ENCODE measurements around the gene SESTD1.
"Not testable (repeated sequence)": the region's sequence is repeated elsewhere in the genome, so short reads cannot be mapped to it uniquely, and the experiment has no call there.

Gene SESTD1

DNA sequence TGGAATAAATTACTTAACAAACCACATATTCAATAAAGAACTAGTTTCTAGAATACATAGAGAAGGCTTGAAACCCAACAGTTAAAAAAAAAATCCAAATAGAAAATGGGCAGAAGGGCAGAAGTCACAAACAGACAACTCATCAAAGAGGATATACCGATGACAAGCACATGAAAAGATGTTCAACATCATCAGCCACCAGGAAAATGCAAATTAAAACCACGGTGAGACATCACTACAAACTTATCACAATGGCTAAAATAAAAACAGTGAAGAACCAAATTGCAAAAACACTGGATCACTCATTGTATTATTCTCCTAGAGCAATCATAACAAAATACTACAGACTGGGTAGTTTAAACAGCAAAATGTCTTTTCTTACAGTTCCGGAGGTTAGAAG, 14.5 kb downstream of the SESTD1 start:
- no peak for DNase-seq (ENCODE audit: extremely low read depth, insufficient read length)

DNA sequence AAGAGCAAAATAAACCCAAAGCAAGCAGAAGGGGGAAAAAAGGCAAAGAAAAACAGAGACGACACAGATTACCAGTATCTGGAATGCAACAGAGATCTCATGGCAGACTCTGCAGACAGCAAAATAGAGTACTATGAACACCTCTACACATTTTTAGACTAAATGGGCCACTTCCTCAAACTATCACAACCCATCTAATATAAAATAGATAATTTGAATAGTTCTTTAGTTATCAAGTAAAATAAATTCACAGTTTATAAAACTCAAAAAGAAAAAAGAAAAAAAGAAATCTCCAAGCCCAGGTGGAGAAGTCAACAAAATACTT, 16.6 kb downstream of the SESTD1 start:
- no peak for DNase-seq (ENCODE audit: extremely low read depth, insufficient read length)
- Histone ChIP-seq H3K27me3 (replicated peaks; ENCODE audit: control insufficient read depth, insufficient read depth, low read length) (no peaks in the 10 kb centered on the region), H3K36me3 (ENCODE audit: control insufficient read depth, insufficient read depth, low read length) (no peaks in the 10 kb centered on the region), H3K4me3 (replicated peaks; ENCODE audit: low read depth, low read length) (no peak overlapping the region; the same call in 1 of the 2 replicates)
- TF ChIP-seq, protein P1, sequence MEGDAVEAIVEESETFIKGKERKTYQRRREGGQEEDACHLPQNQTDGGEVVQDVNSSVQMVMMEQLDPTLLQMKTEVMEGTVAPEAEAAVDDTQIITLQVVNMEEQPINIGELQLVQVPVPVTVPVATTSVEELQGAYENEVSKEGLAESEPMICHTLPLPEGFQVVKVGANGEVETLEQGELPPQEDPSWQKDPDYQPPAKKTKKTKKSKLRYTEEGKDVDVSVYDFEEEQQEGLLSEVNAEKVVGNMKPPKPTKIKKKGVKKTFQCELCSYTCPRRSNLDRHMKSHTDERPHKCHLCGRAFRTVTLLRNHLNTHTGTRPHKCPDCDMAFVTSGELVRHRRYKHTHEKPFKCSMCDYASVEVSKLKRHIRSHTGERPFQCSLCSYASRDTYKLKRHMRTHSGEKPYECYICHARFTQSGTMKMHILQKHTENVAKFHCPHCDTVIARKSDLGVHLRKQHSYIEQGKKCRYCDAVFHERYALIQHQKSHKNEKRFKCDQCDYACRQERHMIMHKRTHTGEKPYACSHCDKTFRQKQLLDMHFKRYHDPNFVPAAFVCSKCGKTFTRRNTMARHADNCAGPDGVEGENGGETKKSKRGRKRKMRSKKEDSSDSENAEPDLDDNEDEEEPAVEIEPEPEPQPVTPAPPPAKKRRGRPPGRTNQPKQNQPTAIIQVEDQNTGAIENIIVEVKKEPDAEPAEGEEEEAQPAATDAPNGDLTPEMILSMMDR (IDR thresholded peaks at IDR 0.05; ENCODE audit: insufficient read depth, low read length, poor library complexity, severe bottlenecking): no peak

More for the DNA sequence above, 14.5 kb downstream of the SESTD1 start:
- TF ChIP-seq, protein P1 (IDR thresholded peaks at IDR 0.05; ENCODE audit: insufficient read depth, low read length, poor library complexity, severe bottlenecking): no peak
- H3K4me3 ChIP-seq (replicated peaks; ENCODE audit: low read depth, low read length): no peak overlapping the region
- H3K27me3 ChIP-seq (replicated peaks; ENCODE audit: control insufficient read depth, insufficient read depth, low read length): no peaks in the 10 kb centered on the region
- H3K36me3 ChIP-seq (ENCODE audit: control insufficient read depth, insufficient read depth, low read length): no peaks in the 10 kb centered on the region

DNA sequence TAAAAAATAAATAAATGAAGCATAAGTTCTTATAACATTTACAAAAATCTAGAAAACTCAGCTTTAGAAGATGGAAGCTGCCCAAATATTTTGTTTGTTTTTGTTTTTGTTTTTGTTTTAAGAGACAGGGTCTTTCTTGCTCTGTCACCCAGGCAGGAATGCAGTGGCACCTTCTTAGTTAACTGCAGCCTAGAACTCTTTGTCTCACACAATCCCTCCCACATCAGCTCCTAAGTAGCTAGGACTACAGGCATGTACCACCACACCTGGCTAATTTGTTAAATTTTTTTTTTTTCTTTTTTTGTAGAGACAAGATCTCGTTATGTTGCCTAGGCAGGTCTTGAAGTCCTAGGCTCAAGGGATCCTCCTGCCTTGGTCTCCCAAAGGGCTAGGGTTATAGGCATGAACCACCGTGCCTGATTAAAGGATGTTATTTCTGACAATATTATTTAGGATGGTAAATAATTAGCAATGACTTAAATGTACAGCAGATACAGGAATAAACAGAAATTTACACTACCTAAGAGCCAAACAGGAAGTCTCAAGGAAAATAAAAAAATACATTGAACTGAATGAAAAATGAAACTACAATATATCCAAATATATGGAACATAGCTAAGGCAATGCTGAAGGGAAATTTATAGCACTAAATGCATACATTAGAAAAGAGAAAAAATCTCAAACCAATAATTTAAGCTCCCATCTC, 17.2 kb downstream of the SESTD1 start:
- peak overlapping the region; percentile 25; the same call in 1 of the 2 replicates for H3K4me3 ChIP-seq (replicated peaks; ENCODE audit: low read depth, low read length)
- TF ChIP-seq, protein P1 (IDR thresholded peaks at IDR 0.05; ENCODE audit: insufficient read depth, low read length, poor library complexity, severe bottlenecking): no peak

DNA sequence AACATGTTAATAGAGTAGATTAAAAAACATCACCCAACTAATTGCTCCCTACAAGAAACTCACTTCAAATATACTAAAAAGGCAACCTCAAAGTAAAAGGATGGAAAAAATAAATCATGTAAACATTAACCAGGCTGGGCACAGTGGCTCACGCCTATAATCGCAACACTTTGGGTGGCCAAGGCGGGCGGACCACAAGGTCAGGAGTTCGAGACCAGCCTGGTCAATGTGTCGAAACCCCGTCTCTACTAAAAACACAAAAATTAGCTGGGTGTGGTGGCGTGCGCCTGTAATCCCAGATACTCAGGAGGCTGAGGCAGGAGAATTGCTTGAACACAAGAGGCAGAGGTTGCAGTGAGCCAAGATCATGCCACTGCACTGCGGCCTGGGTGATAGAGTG, 18.8 kb downstream of the SESTD1 start:
- not testable (repeated sequence) for DNase-seq (ENCODE audit: extremely low read depth, insufficient read length); H3K27me3 ChIP-seq (replicated peaks; ENCODE audit: control insufficient read depth, insufficient read depth, low read length); H3K36me3 ChIP-seq (ENCODE audit: control insufficient read depth, insufficient read depth, low read length); H3K4me3 ChIP-seq (replicated peaks; ENCODE audit: low read depth, low read length)

More for the DNA sequence above, 17.2 kb downstream of the SESTD1 start:
- no peaks in the 10 kb centered on the region for H3K36me3 ChIP-seq (ENCODE audit: control insufficient read depth, insufficient read depth, low read length)
- no peaks in the 10 kb centered on the region for H3K27me3 ChIP-seq (replicated peaks; ENCODE audit: control insufficient read depth, insufficient read depth, low read length)
- DNase-seq (ENCODE audit: extremely low read depth, insufficient read length): no peak

DNA sequence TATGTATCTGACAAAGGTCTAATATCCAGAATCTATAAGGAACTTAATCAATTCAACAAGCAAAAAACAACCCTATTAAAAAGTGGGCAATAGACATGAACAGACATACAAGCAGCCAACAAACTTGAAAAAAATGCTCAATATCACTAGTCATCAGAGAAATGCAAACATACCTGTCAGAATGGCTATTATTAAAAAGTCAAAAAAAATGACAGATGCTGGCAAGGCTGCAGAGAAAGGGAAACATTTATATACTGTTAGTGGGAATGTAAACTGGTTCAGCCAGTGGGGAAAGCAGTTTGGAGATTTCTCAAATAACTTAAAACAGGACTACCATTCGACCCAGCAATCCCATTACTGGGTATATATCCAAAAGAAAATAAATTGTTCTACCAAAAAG, 21.6 kb downstream of the SESTD1 start:
- DNase-seq (ENCODE audit: extremely low read depth, insufficient read length): no peak
- H3K36me3 ChIP-seq (ENCODE audit: control insufficient read depth, insufficient read depth, low read length): no peaks in the 10 kb centered on the region
- H3K4me3 ChIP-seq (replicated peaks; ENCODE audit: low read depth, low read length): no peak overlapping the region
- TF ChIP-seq, protein P1 (IDR thresholded peaks at IDR 0.05; ENCODE audit: insufficient read depth, low read length, poor library complexity, severe bottlenecking): no peak
- H3K27me3 ChIP-seq (replicated peaks; ENCODE audit: control insufficient read depth, insufficient read depth, low read length): no peaks in the 10 kb centered on the region

DNA sequence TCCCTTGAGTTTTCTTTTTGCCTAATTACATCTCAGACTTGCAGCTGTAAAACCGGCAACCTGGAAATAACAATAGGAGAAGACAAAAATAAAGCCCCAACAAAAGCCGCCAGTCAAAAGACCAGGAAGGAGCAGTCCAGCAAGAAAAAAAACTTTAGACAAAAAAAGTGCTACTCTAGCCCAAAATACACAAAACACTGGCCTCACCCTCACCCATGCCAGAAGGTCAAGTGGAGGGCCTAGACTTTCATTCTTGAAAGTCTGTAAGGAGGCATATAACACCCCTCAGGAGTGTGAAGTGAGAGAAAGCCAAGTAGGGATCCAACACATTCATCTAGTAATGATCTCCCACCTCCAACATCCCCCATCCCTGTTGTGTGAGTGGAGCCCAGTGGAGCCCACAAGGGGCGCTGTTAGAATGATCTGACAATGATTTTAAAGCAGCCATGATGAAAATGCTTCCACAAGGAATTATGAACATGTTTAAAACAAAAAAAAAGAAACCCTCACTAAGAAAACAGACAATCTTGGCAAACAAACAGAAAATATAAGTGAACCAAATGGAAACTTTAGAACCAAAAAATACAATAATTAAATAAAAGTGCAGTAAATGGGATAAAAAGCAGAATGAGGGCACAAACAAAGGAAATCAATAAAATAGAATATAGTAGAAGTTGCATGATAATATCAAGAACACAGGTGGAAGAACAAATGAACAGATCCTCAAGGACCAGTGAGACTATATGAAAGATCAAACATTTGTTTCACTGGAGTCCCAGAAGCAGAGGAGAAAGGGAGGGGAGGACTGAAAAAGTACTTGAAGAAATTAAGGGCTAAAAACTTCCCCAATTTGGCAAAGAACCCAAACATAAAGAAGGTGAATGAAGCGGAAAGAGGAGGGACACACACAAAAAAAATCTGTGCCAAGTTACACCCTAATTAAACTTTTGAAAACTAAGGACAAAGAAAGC, 23.9 kb downstream of the SESTD1 start:
- Histone ChIP-seq H3K27me3 (replicated peaks; ENCODE audit: control insufficient read depth, insufficient read depth, low read length) (no peaks in the 10 kb centered on the region), H3K4me3 (replicated peaks; ENCODE audit: low read depth, low read length) (no peak overlapping the region), H3K36me3 (ENCODE audit: control insufficient read depth, insufficient read depth, low read length) (no peaks in the 10 kb centered on the region)
- TF ChIP-seq, protein P1 (IDR thresholded peaks at IDR 0.05; ENCODE audit: insufficient read depth, low read length, poor library complexity, severe bottlenecking): no peak
- DNase-seq (ENCODE audit: extremely low read depth, insufficient read length): no peak
